Metanephros (tissue), 1 donor: ENCODE data around the gene UBFD1. TPM values are rescaled to one million over a fixed set of nuclear protein-coding genes. Genes with fewer than 3 reads are reported as not detected.

Experiments used
- total RNA-seq: library from RNA; depleted of rRNA; stranded (reverse); fragments of >200 nt; gene quantifications from one replicate; pipeline ENCODE4 v1.2.3, GENCODE V29; 2014

UBFD1 gene, protein sequence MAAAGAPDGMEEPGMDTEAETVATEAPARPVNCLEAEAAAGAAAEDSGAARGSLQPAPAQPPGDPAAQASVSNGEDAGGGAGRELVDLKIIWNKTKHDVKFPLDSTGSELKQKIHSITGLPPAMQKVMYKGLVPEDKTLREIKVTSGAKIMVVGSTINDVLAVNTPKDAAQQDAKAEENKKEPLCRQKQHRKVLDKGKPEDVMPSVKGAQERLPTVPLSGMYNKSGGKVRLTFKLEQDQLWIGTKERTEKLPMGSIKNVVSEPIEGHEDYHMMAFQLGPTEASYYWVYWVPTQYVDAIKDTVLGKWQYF
- 139 TPM for total RNA-seq

DNA sequence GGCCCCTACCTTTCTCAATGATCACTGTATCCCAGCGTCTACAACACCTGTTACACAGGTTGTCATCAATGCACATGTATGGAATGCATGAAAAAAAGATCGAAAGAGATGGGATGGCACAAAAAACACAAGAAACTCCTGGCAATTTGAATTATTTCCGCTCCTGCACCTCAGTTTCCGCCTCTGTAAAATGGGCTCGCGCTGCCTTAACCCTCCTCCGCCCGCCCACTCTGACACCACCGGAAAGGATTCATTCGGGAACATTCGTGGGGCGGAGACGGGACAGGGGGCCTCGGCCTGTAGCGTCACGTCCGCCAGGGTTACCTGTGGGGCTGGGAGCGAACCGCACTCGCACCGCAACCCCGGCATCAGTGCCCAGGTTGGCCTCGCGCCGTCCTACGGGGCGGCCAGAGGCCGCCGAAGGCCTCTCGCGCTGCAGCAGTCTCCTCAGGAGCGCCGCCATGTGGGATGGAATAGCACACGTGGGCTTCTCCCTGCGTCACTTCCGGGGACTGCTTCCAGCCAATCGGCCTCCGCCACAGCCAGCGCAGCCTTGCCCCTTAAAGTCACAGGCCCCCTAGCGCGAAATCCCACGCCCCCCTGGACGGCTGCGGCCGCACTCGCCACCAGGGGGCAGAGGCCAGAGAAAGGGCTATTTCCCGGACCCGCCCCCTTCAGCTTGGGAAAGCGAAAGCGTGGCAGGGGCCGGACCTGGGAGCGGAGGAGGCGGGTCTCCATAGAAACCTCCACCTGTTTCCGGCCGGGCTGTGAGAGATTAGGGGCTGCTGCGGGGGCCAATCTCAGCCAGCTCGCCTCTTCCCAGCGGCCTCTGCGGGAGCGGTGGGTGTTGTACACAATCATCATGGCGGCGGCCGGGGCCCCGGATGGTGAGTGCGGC, at the start of gene UBFD1, which contains the start of gene EARS2:
Gene UBFD1 (plus strand): TSS at position 847 of the 898 bp plus-strand sequence. CDS start 16 bp downstream, at position 863.
Gene EARS2 (minus strand): TSS at position 470 of the 898 bp plus-strand sequence. CDS start 7 bp downstream, at position 463.

DNA sequence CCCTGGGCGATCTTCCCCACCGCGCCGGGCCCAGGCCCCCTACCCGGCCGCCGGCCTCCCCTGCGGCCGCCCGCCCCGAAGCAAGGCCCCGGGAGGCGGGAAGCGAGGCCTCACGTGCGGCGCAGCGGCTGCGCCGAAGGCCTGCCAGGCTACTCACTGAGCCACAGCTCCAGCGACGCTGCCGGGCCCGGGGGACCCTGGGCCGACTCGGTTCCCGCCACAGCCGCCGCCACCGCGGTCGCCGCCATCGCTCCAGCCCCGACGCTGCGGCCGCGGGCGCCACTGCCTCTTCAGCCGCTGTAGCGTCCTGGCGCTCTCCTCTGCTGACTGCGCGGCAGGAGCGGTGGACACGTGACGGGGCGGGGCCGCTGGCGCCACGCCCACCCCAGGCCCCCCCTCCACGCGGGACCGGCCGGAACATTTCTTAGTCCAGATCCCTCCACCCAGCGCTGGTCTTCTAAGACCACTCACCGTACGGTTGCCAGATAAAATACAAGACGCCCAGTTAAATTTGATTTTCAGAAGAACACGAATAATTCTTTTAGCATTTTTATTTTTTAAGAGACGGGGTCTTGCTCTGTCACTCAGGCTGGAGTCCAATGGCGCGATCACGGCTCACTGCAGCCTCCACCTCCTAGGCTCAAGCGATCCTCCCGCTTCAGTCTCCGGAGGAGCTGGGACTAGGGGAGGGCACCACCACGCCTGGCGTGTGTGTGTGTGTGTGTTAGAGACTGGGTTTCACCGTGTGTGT, 47.2 kb upstream of the UBFD1 start, which contains the start of gene GGA2:
Gene GGA2 (minus strand): TSS at position 331 of the 751 bp plus-strand sequence. CDS start 83 bp downstream, at position 248.

DNA sequence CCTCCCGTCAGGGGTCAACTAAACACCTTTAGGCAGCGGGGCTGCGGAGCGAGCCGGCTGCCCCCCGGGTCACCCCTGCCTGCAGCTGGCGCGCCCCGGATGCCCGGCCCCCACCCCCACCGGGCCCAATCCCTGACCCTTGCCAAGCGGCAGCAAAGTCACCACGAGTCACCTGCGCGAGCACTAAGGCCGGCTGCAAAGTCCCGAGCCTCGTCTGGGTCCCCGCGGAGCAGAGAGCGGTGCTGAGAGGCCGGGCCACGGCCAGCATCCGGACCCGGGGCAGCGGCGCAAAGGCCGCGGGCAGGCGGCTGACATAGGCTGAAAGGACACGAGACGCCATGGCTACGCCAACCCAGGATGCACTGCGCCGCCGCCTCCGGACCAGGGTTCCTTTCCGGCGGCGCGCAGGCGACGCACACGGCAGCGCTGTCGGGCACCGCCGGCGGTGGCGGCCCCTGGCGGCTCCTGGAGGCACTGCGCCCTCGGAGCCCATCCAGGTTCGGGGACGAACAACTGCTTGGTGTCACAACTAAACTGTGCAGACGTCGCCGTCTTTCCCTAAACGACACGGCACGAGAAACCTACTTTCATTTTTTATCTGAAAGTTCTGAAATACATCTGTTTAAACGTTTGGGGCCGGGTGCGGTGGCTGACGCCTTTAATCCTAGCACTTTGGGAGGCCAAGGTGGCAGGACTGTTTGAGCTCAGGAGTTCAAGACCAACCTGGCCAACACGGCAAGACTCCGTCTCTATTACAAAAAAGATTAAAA, 38.6 kb downstream of the UBFD1 start, which contains the start of gene NDUFAB1:
Gene NDUFAB1 (minus strand): TSS at position 366 of the 770 bp plus-strand sequence. CDS start 26 bp downstream, at position 340.

Other genes with a start within 250 kb of the UBFD1 start
- gene COG7, start 104.5 kb upstream of the UBFD1 start, total RNA-seq: 29.5 TPM
- 60.0 TPM for gene GGA2, start 47.2 kb upstream of the UBFD1 start, total RNA-seq
- gene EARS2, start 377 bp upstream of the UBFD1 start, total RNA-seq: 53.1 TPM
- 132 TPM for gene NDUFAB1, start 38.6 kb downstream of the UBFD1 start, total RNA-seq
- 7.9 TPM for gene PALB2, start 83.6 kb downstream of the UBFD1 start, total RNA-seq
- gene DCTN5, start 83.7 kb downstream of the UBFD1 start, total RNA-seq: 34.2 TPM
- 15.7 TPM for gene PLK1, start 121.2 kb downstream of the UBFD1 start, total RNA-seq
- 0.53 TPM for gene ERN2, start 155.5 kb downstream of the UBFD1 start, total RNA-seq
- gene CHP2, start 197.3 kb downstream of the UBFD1 start, total RNA-seq: 0.64 TPM